ENCODE measurements around the gene MIA3.
A peak's percentile ranks its signal among the peaks of the same experiment; 100 is the strongest.
"Not testable (repeated sequence)": the region's sequence is repeated elsewhere in the genome, so short reads cannot be mapped to it uniquely, and the experiment has no call there.

Gene MIA3

GRCh38 chr1:222618001-222618879 lies at the start of gene MIA3:
Gene MIA3 (plus strand): TSS chr1:222618097. CDS start chr1:222618111, 14 bp downstream.
- peak; percentile 53 for DNase-seq

GRCh38 chr1:222570837-222571236 lies 47.1 kb upstream of the MIA3 start:
- DNase-seq: no peak

- no peak for DNase-seq
Observed at GRCh38 chr1:222579316-222579715, 38.6 kb upstream of the MIA3 start.

GRCh38 chr1:222582099-222582774 lies 35.7 kb upstream of the MIA3 start:
- DNase-seq: no peak

GRCh38 chr1:222583079-222583478 lies 34.8 kb upstream of the MIA3 start:
- no peak for DNase-seq

- DNase-seq: no peak
Observed at GRCh38 chr1:222586842-222587241, 31.1 kb upstream of the MIA3 start.

GRCh38 chr1:222588135-222588534 lies 29.8 kb upstream of the MIA3 start:
- DNase-seq: no peak

- peak; percentile 81 for DNase-seq
Observed at GRCh38 chr1:222589462-222590302, 28.2 kb upstream of the MIA3 start, which contains the start of gene TAF1A. Gene TAF1A (minus strand): TSS chr1:222589933.

GRCh38 chr1:222592171-222592570 lies 25.7 kb upstream of the MIA3 start:
- DNase-seq: no peak

- no peak for DNase-seq
Observed at GRCh38 chr1:222594789-222595188, 23.1 kb upstream of the MIA3 start.

- DNase-seq: no peak
Observed at GRCh38 chr1:222596696-222597095, 21.2 kb upstream of the MIA3 start.

- no peak for DNase-seq
Observed at GRCh38 chr1:222600281-222600680, 17.6 kb upstream of the MIA3 start.

- no peak for DNase-seq
Observed at GRCh38 chr1:222601257-222601656, 16.6 kb upstream of the MIA3 start.

GRCh38 chr1:222606757-222607156 lies 11.1 kb upstream of the MIA3 start:
- no peak for DNase-seq

- not testable (repeated sequence) for DNase-seq
Observed at GRCh38 chr1:222609111-222609510, 8.8 kb upstream of the MIA3 start.

- DNase-seq: no peak
Observed at GRCh38 chr1:222610728-222611127, 7.2 kb upstream of the MIA3 start.

- no peak for DNase-seq
Observed at GRCh38 chr1:222613627-222614026, 4.3 kb upstream of the MIA3 start.

- DNase-seq: no peak
Observed at GRCh38 chr1:222616525-222616924, 1.4 kb upstream of the MIA3 start.

- peak; percentile 93 for DNase-seq
Observed at GRCh38 chr1:222617367-222617951, 438 bp upstream of the MIA3 start.

- no peak for DNase-seq
Observed at GRCh38 chr1:222618880-222619596, 1.1 kb downstream of the MIA3 start.

GRCh38 chr1:222620566-222620965 lies 2.7 kb downstream of the MIA3 start:
- no peak for DNase-seq

- no peak for DNase-seq
Observed at GRCh38 chr1:222622765-222623164, 4.9 kb downstream of the MIA3 start.
